ENCODE data around the gene SAMD3.
"Not testable (repeated sequence)": the region's sequence is repeated elsewhere in the genome, so short reads cannot be mapped to it uniquely, and the experiment has no call there.

The SAMD3 gene, protein sequence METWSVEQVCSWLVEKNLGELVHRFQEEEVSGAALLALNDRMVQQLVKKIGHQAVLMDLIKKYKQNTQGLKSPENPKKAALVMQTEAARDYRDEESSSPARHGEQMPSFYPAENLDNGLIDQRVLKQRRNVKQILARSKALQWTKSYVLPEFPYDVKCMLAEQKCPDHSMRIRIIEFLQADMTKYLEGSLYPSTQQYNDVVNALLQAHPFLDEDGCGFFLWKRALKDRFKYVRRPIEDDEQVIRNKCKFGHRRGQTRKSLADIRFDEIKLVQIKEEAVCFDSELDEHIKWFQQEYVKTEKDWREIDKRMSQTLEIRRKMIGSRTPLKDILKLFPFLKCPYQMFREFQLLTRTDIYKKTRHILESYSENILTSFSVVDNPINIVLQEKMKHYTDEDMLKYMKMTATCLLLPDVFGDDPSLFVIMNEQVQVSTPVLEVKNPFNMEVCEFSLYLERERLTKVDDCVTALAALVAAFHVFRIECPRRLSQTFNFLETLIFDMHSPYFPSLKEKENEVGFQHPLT

DNA sequence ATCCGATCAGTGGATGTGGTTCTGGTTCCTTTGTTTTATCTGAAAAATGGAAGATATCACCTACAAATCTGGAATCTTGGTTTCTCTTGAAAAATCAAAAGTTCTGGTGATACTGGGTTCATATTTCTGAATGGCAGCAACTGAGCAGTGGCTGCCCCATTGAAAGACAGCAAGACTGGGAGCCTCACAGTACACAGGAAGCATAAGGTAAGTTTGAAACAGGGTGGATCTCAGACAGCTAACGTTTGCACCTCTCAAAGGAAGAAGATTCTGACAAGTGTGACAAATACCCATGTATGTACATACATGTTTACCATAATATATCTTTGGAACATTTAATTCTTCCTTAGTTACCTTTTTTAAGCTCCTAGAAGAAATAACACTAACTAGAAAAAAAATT is at the start of gene SAMD3:
SAMD3 (minus strand) TSS at position 177 of the 400 bp plus-strand sequence. CDS start 7,678 bp downstream, outside the sequence.
- DNase-seq (ENCODE audit: low read depth in 2 of 2): no peak

DNA sequence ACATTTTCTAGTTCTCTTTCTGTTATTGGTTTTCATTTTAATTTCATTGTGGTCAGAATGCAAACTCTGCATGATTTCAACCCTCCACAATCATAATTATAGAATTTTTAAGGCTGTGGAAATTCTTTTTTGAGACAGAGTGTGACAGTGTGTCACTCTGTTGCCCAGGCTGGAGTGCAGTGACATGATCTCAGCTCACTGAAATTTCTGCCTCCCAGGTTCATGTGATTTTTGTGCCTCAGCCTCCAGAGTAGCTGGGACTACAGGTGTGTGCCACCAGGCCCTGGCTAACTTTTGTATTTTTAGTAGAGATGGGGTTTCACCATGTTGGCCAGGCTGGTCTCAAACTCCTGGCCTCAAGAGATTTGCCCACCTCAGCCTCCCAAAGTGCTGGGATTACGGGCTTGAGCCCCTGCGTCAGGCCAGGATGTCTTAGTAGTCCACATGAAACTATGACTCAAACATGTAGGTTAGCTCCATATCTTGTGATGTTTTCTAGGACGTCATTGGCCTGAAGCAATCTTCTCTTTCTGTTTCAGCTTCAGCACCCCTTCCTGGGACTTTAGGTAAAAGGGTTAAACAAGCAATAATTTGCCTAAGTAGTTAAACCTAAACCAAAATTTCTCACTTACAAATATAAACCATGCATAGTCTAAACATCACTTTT is 47.4 kb upstream of the SAMD3 start:
- DNase-seq (ENCODE audit: low read depth in 2 of 2): no peak

DNA sequence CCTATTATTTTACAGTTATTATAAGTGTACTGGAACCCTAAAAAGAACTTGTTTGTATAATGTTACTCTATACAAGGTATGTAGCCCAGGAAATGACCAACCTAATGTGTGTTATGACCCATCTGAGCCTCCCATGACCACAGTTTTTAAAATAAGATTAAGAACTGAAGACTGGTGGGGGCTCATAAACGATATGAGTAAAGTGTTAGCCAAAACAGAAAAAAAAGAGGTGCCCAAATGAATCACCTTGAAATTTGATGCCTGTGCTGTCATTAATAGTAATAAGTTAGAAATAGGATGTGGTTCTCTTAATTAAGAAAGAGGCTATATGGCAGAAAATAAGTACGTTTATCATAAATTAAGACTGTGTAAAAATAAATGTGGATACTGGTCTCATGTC is 42.8 kb upstream of the SAMD3 start:
- not testable (repeated sequence) for DNase-seq (ENCODE audit: low read depth in 2 of 2)

DNA sequence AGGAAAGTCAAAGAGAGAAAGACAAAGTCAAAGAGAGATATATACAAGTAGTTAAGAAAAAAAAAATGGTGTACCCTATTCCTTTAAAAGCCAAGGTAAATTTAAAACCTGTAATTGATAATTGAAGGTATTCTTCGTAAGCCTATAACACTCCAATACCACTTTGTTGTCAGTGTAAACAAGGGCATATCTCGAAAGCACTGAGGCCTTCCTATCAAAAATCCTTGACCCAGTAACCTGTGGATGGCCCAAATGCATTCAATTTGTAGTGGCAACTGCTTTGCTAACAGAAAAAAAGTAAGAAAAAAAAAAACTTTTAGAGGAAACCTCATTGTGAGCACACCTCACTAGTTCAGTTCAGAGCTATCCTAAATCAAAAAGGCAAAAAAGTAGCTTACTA is 39.3 kb upstream of the SAMD3 start:
- no peak for DNase-seq (ENCODE audit: low read depth in 2 of 2)

DNA sequence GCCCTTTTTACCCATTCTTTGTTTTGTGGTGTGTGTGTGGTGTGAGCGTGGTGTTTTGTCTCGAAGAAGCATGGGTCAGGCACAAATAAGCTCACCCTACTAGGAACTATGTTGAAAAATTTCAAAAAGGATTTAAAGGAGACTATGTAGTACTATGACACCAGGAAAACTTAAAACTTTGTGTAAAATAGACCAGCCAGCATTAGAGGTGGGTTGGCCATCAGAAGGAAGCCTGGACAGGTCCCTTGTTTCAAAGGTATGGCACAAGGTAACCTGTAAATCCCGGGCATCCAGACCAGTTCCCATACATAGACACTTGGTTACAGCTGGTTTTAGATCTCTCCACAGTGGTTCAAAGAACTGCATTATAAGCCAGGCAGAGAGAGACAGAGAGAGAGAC is 38.8 kb upstream of the SAMD3 start:
- DNase-seq (ENCODE audit: low read depth in 2 of 2): not testable (repeated sequence)

DNA sequence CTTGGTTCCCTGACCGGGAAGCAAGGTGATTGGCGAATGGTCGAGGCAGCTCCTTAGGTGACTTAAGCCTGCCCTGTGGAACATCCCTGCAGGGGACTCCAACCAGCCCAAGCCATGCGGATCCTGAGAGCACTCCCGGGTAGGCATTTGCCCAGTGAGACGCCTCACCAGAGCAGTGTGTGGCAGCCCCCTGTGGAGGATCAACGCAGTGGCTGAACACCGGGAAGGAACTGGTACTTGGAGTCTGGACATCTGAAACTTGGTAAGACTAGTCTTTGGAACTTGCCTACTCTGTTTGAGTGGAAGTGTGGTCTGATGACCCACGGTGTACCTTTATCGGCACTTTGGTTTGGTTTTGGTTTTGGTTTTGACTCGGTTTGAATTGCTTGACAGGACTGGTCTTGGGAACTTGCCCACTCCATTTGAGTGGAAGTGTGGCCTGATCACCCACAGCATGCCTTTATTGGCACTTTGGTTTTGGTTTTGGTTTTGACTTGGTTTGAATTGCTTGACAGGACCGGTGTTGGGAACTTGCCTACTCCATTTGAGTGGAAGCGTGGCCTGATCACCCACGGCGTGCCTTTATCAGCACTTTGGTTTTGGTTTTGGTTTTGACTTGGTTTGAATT is 38.0 kb upstream of the SAMD3 start:
- not testable (repeated sequence) for DNase-seq (ENCODE audit: low read depth in 2 of 2)

DNA sequence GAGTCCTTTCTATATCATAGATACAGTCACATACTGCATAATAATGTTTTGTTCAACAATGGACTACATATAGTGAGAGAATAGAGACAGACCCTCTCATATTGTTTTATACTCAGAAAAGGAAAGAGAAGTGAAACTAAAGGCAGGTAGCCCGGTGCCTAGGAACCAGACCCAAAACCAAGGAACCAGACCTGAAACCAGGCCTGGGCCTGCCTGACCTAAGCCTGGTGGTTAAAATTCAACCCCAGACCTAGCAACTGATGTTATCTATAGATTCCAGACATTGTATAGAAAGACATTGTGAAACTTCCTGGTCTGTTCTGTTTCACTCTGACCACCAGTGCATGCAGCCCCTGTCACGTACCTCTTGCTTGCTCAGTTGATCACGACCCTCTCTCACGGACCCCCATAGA is 37.3 kb upstream of the SAMD3 start:
- not testable (repeated sequence) for DNase-seq (ENCODE audit: low read depth in 2 of 2)

DNA sequence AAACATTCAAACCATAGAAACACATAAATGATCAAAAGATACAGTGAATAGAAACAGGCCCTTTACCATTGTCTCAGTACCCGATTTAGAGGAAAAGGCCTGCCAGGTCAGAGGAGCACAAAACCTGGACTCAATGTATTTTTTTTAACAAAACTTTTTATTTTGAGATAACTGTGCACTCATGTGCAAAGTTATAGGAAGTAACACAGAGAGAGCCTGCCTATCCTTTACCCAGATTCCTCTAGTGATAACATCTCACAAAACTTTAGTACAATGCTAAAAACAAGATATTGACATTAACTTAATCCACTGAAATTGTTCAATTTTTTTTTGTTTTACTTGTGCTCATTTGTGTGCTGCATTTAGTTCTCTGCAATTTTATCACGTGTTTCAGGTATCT is 36.8 kb upstream of the SAMD3 start:
- no peak for DNase-seq (ENCODE audit: low read depth in 2 of 2)

DNA sequence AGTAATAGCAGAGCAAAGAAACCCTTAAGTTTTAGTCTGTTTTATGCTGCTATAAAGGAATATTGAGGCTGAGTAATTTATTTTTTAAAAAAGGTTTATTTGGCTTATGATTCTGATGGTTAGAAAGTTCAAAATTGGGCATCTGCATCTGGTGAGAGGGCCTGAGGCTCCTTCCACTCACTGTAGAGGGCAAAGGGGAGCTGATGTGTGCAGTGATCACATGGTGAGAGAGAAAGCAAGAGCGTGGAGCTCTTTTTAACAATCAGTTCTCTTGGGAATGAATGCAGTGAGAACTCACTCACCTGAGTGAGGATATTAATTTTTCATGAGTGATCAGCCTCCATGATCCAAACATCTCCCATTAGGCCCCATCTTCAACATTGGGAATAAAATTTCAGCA is 36.4 kb upstream of the SAMD3 start:
- no peak for DNase-seq (ENCODE audit: low read depth in 2 of 2)

DNA sequence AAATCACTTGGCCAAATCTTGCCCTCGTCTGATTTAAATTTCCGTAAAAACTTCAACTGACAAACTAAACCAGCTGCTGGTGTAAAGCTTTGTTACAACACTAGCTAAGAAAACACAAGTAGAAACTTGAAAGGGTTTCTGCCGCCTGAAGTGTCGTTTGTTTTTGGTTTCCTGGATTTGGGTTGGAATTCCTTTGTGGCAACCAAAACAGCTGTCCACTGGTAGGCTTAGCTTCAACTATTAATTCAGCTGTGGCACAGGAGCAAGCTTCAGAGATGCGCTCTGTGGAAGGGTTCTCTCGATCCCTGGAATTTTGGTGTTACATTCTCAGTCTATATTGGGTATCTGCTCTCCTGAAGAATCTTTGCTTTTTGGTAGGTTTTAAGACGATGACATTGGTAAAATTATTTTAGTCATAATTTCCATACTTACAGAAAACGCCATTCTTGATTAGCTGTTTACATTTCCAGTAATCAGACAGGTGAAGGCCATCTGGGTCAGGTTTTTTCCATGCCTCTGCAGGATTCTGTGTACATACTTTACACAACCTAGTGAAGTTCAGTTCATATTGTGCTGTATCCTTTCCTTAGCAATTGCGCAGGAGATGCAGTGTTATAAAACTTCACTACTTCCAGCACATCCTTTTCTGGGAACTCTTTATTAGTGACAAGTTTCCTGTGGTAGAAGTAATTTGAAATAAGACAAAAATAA is 29.9 kb upstream of the SAMD3 start:
- DNase-seq (ENCODE audit: low read depth in 2 of 2): no peak

DNA sequence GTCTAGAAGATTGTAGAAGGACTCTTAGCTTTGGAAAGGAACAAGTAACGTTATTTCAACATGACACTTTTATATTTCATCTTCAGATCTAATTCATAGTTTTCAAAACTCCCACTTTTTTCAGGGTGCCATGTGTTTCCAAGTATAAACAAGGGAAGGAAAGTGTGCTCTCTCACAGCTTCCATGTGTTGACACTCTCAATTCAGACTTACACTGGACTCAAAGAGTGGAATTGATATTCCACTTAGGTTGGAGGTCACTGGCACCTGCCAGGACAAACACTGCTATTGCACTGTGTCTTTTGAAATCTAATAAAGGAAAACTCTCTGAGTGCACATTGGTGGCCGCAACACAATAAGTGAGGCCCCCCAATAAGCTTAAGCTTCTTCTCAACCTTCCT is 22.5 kb upstream of the SAMD3 start:
- DNase-seq (ENCODE audit: low read depth in 2 of 2): no peak

DNA sequence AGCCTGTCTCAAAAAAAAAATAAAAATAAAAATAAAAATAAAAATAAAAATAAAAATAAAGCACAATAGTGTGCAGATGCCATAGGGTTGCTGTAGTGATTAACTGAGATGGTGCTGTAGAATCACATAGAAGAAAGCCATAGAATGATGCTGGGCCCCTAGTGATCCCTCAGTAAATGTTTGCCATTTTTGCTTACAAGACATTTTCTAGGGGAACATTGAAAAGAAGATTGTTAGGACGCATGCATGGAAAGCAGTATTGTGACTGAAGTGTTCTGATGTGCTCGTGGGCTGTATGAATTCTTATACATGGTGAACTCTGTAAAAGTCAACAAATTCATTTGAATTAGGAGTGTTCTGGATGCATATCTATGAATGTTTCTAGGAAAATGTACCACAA is 22.0 kb upstream of the SAMD3 start:
- DNase-seq (ENCODE audit: low read depth in 2 of 2): no peak

DNA sequence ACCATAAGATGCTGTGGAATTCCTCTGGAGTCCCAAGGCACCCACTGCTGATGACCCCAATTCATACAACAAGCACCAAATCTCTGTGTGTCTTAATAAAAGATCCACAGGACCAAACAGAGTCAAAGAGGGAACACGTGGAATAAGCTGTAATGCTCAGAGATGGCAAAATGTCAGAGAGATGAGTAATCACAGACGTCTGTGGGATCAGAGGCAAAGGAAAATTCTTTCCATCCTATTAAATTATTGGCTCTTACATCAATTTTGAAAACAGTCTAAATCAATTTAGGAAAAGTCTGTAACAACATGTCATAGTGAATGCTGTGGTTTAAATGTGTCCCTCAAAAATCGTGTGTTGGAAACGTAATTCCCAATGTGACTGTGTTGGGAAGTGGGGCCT is 17.5 kb upstream of the SAMD3 start:
- peak; percentile 75 to 77 for DNase-seq (ENCODE audit: low read depth in 2 of 2)

DNA sequence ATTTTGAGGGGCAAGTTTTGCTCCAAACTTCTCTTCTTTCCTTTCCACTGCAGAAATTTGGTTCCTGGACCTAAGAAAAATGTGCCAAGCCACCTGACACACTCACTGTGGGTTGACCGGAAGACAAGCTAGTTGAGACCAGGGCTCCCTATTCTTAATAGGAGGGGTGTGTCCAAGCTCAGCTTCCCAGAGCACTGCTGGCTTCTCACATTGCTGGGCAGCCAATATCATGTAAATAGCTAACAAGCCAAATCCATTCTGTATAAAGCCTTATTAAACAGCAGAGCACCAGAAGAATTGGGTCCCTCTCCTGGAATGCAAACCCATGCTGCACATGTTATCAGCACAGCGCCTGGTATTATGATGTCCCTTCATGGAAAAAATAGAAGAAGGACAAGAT is 17.0 kb upstream of the SAMD3 start:
- DNase-seq (ENCODE audit: low read depth in 2 of 2): no peak

DNA sequence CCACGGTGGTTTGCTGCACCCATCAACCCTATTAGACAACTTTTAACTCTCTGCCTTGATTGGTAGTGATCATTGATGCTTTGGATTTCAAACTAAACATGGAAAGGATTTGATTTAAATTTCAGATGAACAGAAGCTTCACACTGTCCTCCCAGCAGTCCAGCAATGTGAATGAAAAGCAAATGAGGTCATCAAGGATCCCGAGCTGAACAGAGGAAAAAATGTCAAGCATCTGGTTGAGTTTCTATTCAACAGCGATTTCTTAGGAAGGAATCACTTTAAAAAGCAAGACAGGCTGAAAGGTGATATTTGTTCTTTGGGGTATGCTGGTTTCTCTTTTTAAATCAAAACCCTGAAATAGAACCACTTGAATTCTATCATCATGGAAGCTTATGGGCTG is 10.6 kb upstream of the SAMD3 start:
- DNase-seq (ENCODE audit: low read depth in 2 of 2): peak; percentile 20

DNA sequence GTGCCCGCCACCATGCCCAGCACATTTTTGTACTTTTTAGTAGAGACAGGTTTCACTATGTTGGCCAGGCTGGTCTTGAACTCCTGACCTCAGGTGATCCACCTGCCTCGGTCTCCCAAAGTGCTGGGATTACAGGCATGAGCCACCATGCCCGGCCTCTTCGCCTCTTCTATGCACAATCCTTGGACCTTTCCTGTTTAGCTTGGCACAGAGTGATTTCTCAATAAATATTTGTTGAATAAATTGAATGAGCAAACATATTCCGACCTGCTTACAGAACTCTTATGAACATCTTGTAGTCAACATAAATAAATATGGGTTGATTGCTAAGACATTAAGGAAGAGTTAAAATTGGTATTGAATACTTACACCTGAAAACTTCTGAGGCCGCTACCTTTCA is 7.8 kb upstream of the SAMD3 start:
- not testable (repeated sequence) for DNase-seq (ENCODE audit: low read depth in 2 of 2)

DNA sequence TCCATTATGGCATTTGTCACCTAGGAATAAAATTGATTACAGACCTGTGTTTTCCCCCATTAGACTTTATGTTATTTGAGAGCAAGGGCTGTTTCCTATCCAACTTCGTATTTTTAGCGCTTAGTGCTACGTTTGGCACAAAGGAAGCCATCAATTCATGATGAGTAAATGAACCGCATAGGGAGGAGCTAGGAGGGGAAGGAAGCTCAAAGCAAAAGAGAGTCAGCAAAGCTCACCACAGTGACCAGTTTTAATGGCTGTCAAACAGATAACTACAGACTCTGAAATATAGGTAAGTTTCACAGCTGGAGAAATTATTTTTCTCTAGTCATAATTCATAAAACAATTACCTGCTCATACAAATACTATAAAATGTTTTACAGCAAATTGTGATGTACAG is 6.9 kb upstream of the SAMD3 start:
- no peak for DNase-seq (ENCODE audit: low read depth in 2 of 2)

DNA sequence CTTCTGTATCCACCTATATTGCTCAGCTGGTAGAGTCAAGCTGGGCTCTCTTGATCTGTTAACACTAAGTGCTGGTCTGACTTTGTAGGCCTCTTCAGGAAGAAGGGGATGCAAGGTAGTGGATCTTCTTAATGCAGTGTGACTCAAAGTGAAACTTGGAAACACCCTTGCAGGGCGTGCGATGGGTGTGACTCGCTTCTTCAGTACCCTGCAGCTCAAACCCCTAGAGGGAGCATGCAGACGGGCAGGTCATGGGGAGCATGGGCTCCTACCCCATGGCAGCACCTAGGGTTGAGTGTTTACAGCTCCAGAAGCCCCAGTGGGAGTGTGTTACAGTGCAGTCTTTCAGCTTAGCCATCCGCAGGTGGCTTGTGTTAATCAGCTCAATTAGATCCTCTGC is 757 bp upstream of the SAMD3 start:
- no peak for DNase-seq (ENCODE audit: low read depth in 2 of 2)

DNA sequence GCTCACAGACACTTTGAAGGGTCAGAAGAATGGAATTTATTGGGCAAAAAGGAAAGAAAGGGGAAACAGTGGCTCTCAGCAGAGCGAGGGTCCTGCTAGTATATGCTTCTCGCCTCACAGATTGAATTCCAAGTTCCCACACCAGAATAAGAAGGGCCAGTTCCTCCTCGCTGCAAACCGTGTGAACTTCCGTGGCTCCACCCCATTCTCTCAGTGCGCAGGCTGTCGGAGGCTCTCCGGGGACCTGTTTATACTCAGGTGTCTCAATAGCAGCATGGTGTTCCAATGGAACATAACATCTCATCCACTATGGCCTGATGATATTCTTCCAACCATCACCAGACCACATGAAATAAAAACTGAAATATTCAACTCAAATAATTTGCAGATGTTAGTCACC is 4.6 kb downstream of the SAMD3 start:
- no peak for DNase-seq (ENCODE audit: low read depth in 2 of 2)

DNA sequence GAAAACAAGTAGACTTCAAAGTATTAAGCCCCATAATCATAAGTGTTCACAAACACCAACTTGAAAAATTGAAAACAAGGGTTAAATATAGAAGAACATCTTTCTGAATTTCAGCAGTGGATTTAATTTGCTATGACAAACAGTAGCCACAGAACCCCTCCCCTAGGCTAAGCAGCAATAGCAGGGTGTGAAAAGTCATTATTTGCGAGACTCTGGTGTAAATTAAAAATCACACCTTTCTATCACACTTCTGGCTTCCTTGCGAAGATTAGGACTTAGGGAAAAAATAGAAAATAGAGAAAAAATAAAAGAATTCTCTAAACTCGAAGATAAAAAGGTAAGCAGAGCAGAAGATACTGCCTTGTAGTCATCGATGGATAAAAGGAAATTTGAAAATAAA is 6.1 kb downstream of the SAMD3 start:
- DNase-seq (ENCODE audit: low read depth in 2 of 2): no peak

DNA sequence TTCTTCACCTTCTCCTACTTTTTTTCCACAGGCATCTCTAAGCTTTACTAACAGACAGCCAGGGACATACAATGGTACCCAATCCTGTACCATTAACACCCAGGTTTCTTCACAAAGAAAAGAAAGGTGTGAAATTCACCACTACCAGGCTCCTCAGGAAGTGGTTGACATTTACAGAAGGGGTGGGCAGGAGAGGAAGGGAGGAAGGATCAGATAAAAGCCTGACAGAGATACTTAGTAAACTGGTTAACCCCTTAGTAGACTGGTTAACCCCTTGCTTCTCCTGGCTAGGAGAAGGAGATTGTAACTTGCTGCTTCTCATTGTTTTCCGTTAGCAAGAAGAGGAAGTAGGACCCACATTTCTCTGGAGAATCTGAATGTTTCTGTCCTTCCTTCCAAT is 7.2 kb downstream of the SAMD3 start:
- DNase-seq (ENCODE audit: low read depth in 2 of 2): no peak

Data from fibroblast of skin of left quadriceps (primary cell).